ENCODE results near the gene SLC31A2.

DNA sequence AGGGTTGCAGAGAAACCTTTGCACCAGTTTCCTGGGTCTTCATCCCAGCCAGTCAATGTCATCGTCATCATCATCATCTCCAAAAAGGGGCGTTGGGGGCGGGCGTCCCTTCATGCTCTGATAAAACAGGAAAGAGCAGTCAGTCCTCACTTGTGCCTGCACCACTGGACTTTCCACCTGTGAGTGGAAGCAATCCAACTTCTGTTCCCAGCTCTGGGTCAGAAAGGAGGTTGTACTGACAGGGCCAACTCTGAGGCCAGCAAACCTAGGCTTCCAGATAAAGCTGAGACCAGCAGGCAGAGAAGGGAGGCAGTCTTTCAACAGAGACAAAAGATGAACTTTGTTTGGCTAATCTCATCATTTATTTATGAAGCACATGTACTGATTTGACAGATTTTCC, 15.2 kb downstream of the SLC31A2 start:
- TF ChIP-seq, protein P1, sequence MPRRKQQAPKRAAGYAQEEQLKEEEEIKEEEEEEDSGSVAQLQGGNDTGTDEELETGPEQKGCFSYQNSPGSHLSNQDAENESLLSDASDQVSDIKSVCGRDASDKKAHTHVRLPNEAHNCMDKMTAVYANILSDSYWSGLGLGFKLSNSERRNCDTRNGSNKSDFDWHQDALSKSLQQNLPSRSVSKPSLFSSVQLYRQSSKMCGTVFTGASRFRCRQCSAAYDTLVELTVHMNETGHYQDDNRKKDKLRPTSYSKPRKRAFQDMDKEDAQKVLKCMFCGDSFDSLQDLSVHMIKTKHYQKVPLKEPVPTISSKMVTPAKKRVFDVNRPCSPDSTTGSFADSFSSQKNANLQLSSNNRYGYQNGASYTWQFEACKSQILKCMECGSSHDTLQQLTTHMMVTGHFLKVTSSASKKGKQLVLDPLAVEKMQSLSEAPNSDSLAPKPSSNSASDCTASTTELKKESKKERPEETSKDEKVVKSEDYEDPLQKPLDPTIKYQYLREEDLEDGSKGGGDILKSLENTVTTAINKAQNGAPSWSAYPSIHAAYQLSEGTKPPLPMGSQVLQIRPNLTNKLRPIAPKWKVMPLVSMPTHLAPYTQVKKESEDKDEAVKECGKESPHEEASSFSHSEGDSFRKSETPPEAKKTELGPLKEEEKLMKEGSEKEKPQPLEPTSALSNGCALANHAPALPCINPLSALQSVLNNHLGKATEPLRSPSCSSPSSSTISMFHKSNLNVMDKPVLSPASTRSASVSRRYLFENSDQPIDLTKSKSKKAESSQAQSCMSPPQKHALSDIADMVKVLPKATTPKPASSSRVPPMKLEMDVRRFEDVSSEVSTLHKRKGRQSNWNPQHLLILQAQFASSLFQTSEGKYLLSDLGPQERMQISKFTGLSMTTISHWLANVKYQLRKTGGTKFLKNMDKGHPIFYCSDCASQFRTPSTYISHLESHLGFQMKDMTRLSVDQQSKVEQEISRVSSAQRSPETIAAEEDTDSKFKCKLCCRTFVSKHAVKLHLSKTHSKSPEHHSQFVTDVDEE (CRISPR knock-in tag; IDR thresholded peaks at IDR 0.05), result no peak
- TF ChIP-seq, protein P2, sequence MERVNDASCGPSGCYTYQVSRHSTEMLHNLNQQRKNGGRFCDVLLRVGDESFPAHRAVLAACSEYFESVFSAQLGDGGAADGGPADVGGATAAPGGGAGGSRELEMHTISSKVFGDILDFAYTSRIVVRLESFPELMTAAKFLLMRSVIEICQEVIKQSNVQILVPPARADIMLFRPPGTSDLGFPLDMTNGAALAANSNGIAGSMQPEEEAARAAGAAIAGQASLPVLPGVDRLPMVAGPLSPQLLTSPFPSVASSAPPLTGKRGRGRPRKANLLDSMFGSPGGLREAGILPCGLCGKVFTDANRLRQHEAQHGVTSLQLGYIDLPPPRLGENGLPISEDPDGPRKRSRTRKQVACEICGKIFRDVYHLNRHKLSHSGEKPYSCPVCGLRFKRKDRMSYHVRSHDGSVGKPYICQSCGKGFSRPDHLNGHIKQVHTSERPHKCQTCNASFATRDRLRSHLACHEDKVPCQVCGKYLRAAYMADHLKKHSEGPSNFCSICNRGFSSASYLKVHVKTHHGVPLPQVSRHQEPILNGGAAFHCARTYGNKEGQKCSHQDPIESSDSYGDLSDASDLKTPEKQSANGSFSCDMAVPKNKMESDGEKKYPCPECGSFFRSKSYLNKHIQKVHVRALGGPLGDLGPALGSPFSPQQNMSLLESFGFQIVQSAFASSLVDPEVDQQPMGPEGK (CRISPR knock-in tag; IDR thresholded peaks at IDR 0.05; ENCODE audit: borderline replicate concordance), result no peak
- no peak for TF ChIP-seq ZFP3 (CRISPR knock-in tag; IDR thresholded peaks at IDR 0.05)
- no peak for TF ChIP-seq TCF4 (CRISPR knock-in tag; IDR thresholded peaks at IDR 0.05; ENCODE audit: borderline replicate concordance)
- TF ChIP-seq ZNF8 (CRISPR knock-in tag; IDR thresholded peaks at IDR 0.05), result no peak
- TF ChIP-seq ESRRG (CRISPR knock-in tag; IDR thresholded peaks at IDR 0.05), result no peak
- TF ChIP-seq ARNTL (CRISPR knock-in tag; IDR thresholded peaks at IDR 0.05; ENCODE audit: borderline replicate concordance, low read depth), result no peak
- TF ChIP-seq ZNF70 (CRISPR knock-in tag; IDR thresholded peaks at IDR 0.05), result no peak
- TF ChIP-seq, protein P3, sequence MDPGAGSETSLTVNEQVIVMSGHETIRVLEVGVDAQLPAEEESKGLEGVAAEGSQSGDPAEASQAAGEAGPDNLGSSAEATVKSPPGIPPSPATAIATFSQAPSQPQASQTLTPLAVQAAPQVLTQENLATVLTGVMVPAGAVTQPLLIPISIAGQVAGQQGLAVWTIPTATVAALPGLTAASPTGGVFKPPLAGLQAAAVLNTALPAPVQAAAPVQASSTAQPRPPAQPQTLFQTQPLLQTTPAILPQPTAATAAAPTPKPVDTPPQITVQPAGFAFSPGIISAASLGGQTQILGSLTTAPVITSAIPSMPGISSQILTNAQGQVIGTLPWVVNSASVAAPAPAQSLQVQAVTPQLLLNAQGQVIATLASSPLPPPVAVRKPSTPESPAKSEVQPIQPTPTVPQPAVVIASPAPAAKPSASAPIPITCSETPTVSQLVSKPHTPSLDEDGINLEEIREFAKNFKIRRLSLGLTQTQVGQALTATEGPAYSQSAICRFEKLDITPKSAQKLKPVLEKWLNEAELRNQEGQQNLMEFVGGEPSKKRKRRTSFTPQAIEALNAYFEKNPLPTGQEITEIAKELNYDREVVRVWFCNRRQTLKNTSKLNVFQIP (CRISPR knock-in tag; IDR thresholded peaks at IDR 0.05; ENCODE audit: borderline replicate concordance, low read depth), result no peak
- no peak for TF ChIP-seq ZFP30 (CRISPR knock-in tag; IDR thresholded peaks at IDR 0.05)
- TF ChIP-seq, protein P4, sequence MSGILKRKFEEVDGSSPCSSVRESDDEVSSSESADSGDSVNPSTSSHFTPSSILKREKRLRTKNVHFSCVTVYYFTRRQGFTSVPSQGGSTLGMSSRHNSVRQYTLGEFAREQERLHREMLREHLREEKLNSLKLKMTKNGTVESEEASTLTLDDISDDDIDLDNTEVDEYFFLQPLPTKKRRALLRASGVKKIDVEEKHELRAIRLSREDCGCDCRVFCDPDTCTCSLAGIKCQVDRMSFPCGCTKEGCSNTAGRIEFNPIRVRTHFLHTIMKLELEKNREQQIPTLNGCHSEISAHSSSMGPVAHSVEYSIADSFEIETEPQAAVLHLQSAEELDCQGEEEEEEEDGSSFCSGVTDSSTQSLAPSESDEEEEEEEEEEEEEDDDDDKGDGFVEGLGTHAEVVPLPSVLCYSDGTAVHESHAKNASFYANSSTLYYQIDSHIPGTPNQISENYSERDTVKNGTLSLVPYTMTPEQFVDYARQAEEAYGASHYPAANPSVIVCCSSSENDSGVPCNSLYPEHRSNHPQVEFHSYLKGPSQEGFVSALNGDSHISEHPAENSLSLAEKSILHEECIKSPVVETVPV (CRISPR knock-in tag; IDR thresholded peaks at IDR 0.05), result no peak
